KMS-11 (cell line): ENCODE data around the gene HS6ST3.

ENCODE experiments used
- H2AFZ ChIP-seq: fragments of 200-600 bp; sonication (generic); 2 replicates; pipeline ENCODE4 v1.6.1; 2016; ENCODE audit warnings: antibody characterized with exemption, mixed run types, low read depth
- H3K27ac ChIP-seq: fragments of 200-600 bp; sonication (generic); 2 replicates; pipeline ENCODE4 v1.6.1; 2016; ENCODE audit warnings: mild to moderate bottlenecking, mixed run types
- H3K27me3 ChIP-seq: fragments of 200-600 bp; sonication (generic); 2 replicates; pipeline ENCODE4 v1.6.1; 2017; ENCODE audit warnings: mild to moderate bottlenecking, low read depth, mixed run types, moderate library complexity; ENCODE audit not compliant: insufficient read depth
- H3K36me3 ChIP-seq: fragments of 200-600 bp; sonication (generic); 2 replicates; pipeline ENCODE4 v1.6.1; 2017; ENCODE audit warnings: mild to moderate bottlenecking, mixed run types; ENCODE audit not compliant: insufficient read depth
- H3K4me1 ChIP-seq: fragments of 200-600 bp; sonication (generic); 2 replicates; pipeline ENCODE4 v1.6.1; 2016; ENCODE audit warnings: mild to moderate bottlenecking, low read depth, mixed run types; ENCODE audit not compliant: poor library complexity, severe bottlenecking
- H3K4me2 ChIP-seq: fragments of 200-600 bp; sonication (generic); 2 replicates; pipeline ENCODE4 v1.7.0; 2016; ENCODE audit warnings: mild to moderate bottlenecking, mixed run types
- H3K4me3 ChIP-seq: fragments of 200-600 bp; sonication (generic); IDR thresholded peaks from 2 replicates; pipeline ENCODE4 v1.6.1; 2017; ENCODE audit warnings: low read depth, low read length, mixed read lengths; ENCODE audit not compliant: insufficient read depth
- H3K79me2 ChIP-seq: fragments of 200-600 bp; sonication (generic); 2 replicates; pipeline ENCODE4 v1.6.1; 2016; ENCODE audit warnings: low read depth, mixed run types; ENCODE audit not compliant: insufficient read depth
- H3K9ac ChIP-seq: fragments of 200-600 bp; sonication (generic); 2 replicates; pipeline ENCODE4 v1.6.1; 2016; ENCODE audit warnings: mild to moderate bottlenecking, mixed run types
- H4K20me1 ChIP-seq: fragments of 200-600 bp; sonication (generic); 2 replicates; pipeline ENCODE4 v1.6.1; 2016; ENCODE audit warnings: mild to moderate bottlenecking, mixed run types; ENCODE audit not compliant: insufficient read depth
- CTCF ChIP-seq: fragments of 200-600 bp; sonication (generic); conservative IDR thresholded peaks from 2 replicates; pipeline ENCODE4 v1.6.1; 2017; ENCODE audit warnings: low read depth, mild to moderate bottlenecking, antibody characterized with exemption, low read length, moderate library complexity, mixed read lengths

Gene HS6ST3

DNA sequence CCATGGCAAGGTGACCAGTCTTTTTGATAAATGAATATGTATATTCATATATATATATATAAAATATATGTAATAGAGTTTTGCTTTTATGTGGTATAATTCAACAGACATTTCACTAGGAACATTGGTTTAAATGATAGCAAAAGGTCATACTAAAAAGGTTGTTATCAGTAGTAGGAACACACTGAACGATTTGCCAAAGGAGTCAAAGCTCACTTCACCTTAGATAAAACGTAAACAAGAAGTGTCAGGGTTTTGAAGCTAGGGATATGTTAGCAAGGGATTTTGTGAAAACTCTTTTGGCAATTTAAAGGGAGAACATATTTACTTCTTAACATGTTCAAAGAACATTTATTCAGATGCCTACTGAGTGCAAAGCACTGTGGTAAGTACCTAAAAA, 8.0 kb upstream of the HS6ST3 start:
- no peaks in the 10 kb centered on the region for H3K27me3 ChIP-seq
- H3K4me3 ChIP-seq = no peak overlapping the region
- no peak overlapping the region for H2AFZ ChIP-seq

GRCh38 chr13:96082640-96083039, 7.3 kb upstream of the HS6ST3 start:
- no peak overlapping the region for H2AFZ ChIP-seq
- TF ChIP-seq CTCF = no peak
- no peaks in the 10 kb centered on the region for H3K4me1 ChIP-seq
- H3K27ac ChIP-seq = no peak overlapping the region
- no peaks in the 10 kb centered on the region for H3K36me3 ChIP-seq
- no peaks in the 10 kb centered on the region for H3K79me2 ChIP-seq
- no peaks in the 10 kb centered on the region for H4K20me1 ChIP-seq
- no peaks in the 10 kb centered on the region for H3K27me3 ChIP-seq
- H3K4me2 ChIP-seq = no peak overlapping the region
- H3K4me3 ChIP-seq = no peak overlapping the region
- H3K9ac ChIP-seq = no peak overlapping the region

More for the DNA sequence above, 8.0 kb upstream of the HS6ST3 start:
- Histone ChIP-seq H3K27ac (no peak overlapping the region), H3K4me1 (no peaks in the 10 kb centered on the region), H3K79me2 (no peaks in the 10 kb centered on the region), H4K20me1 (no peaks in the 10 kb centered on the region), H3K4me2 (no peak overlapping the region), H3K36me3 (no peaks in the 10 kb centered on the region), H3K9ac (no peak overlapping the region)
- no peak for TF ChIP-seq CTCF

DNA sequence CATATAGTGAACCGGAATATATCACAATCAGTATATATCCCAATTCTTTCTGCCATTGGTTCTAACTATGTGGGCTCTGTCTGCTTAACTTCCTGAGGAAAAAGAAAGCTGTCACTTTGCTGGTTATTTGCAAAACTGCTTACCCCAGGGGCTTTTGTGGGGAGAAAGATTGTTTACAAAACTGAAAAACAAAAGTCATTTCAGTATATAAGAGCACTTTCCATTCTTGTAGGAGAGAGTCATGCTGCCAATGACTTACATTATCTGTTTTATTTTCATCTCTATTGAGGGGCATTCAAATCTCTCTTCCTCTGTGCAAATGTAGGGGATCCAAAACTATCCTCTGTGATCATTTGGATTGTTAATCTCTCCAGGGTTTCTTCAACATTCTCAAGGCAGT, 3.2 kb upstream of the HS6ST3 start:
- no peak for TF ChIP-seq CTCF
- Histone ChIP-seq H3K4me2 (no peak overlapping the region), H3K36me3 (no peaks in the 10 kb centered on the region), H3K27ac (no peak overlapping the region), H3K27me3 (no peaks in the 10 kb centered on the region), H2AFZ (no peak overlapping the region), H4K20me1 (no peaks in the 10 kb centered on the region), H3K4me3 (no peak overlapping the region), H3K9ac (no peak overlapping the region), H3K79me2 (no peaks in the 10 kb centered on the region), H3K4me1 (no peaks in the 10 kb centered on the region)

DNA sequence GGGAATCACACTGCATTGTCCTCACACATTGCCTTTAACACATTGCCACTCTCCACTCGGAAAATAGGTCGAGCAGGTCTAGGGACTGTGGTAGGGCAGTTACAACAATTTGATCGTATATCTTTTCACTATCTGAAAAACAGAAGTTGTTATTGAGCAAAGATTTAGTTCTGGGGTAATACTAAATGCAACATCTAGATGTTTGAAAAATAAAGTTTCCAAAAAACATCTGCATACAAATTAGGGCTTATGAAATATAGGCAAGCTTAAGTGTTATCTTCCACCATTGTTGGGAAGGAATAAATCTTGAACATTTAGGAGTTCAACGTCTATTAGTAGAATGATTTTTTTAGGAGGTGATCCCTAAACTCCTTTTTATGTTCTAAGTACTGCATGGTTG, 768 bp upstream of the HS6ST3 start:
- Histone ChIP-seq H3K79me2 (no peaks in the 10 kb centered on the region), H3K4me3 (no peak overlapping the region), H3K4me1 (no peaks in the 10 kb centered on the region), H3K4me2 (peak overlapping the region; percentile 42; the same call in 1 of the 2 replicates), H2AFZ (peak overlapping the region; percentile 73; the same call in 1 of the 2 replicates), H3K36me3 (no peaks in the 10 kb centered on the region), H3K27ac (no peak overlapping the region), H3K9ac (no peak overlapping the region), H3K27me3 (no peaks in the 10 kb centered on the region), H4K20me1 (no peaks in the 10 kb centered on the region)
- no peak for TF ChIP-seq CTCF
